ENCODE results near the gene IMPACT.

GRCh38 chr18:24413148-24413547 lies 13.3 kb upstream of the IMPACT start:
- TF ChIP-seq CTCF (IDR thresholded peaks at IDR 0.05; ENCODE audit: insufficient read depth, low read depth, low read length) (peak; percentile 24), EZH2 (IDR thresholded peaks at IDR 0.05; ENCODE audit: insufficient read depth, low read length) (no peak)

Measured in astrocyte (in vitro differentiated cells and primary cell).